HFF-Myc (cell line): ENCODE data around the gene DDR2.

Experiments
- DNase-seq: peaks from one replicate; pipeline ENCODE4 v3.0.0-alpha.2; 2011; ENCODE audit warnings: low read depth; ENCODE audit errors: extremely low read depth
- H3K4me3 ChIP-seq: replicated peaks from 2 replicates; pipeline ENCODE4 v1.5.1; 2011; ENCODE audit warnings: low read depth, mild to moderate bottlenecking, control low read depth, low read length
- CTCF ChIP-seq: IDR thresholded peaks from 2 replicates; pipeline ENCODE4 v1.5.1; 2012; ENCODE audit warnings: mild to moderate bottlenecking, low read depth, low read length, control low read depth; ENCODE audit errors: missing control alignments

DDR2 gene

GRCh38 chr1:162822391-162823200 is 190.3 kb downstream of the DDR2 start:
- no peak for DNase-seq
- H3K4me3 ChIP-seq: peak overlapping the region; percentile 48
- TF ChIP-seq CTCF: no peak

GRCh38 chr1:162823231-162823630 is 191.0 kb downstream of the DDR2 start:
- DNase-seq: no peak
- no peak overlapping the region for H3K4me3 ChIP-seq
- no peak for TF ChIP-seq CTCF

GRCh38 chr1:162823771-162824525 is 191.7 kb downstream of the DDR2 start:
- TF ChIP-seq CTCF: no peak
- H3K4me3 ChIP-seq: no peak overlapping the region
- no peak for DNase-seq

- TF ChIP-seq CTCF: no peak
- no peak for DNase-seq
- H3K4me3 ChIP-seq: no peak overlapping the region
Measured at GRCh38 chr1:162829268-162829667, 197.0 kb downstream of the DDR2 start.

- DNase-seq: no peak
- TF ChIP-seq CTCF: no peak
- no peak overlapping the region for H3K4me3 ChIP-seq
Measured at GRCh38 chr1:162832470-162832869, 200.2 kb downstream of the DDR2 start.

- DNase-seq: no peak
- no peak for TF ChIP-seq CTCF
- no peak overlapping the region for H3K4me3 ChIP-seq
Measured at GRCh38 chr1:162835157-162835899, 203.1 kb downstream of the DDR2 start.
